NCI-H524 (cell line): ENCODE results near the gene SUOX.
A peak's percentile ranks its signal among the peaks of the same experiment; 100 is the strongest.
"Not testable (repeated sequence)": the region's sequence is repeated elsewhere in the genome, so short reads cannot be mapped to it uniquely, and the experiment has no call there.

ENCODE experiments used
- DNase-seq, 2 experiments: peaks; one replicate each; lab custom pipeline; 2025; lab: John Stamatoyannopoulos, UW

Gene SUOX

DNA sequence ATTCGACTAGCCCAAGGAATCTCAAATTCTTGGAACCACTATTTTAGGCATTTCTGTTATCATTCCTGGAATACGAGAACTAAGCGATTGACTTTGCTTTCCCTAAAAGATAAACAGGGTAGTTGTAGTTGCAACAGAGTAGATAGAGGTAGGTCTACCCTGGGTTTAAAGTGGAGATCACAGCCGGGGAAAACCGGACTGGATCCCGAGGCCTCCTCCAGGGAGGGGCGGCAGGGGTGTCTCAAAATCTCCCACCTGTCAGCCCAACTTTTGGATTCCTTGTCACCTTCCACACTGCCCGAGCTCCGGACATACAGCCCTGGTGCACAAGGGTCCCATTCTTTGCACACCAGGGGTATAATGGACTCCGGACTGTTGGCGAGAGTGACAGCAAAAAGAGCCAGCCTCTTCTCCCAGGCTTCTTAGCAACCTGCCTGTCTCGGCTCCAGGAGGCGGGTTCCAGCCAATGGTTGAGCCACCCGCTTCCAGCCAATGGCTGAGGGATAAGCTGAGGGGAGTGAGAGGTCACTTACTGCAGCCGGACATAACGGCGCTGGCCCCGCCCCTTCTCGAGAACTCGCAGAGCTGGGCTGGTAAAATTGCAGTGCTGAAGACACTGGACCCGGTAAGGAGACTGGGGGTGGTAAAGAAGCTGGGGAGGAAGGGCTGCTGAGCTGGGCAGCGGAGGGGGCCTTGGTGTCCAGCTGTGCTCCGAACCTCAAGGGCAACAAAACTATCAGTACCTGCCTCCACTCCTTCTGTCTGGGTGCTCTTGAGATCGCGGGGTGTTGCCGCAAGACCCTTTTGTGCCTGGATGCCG is at the start of gene SUOX:
Gene SUOX, plus strand, starts transcription at position 562 of the 820 bp plus-strand sequence. CDS start 4,946 bp downstream, outside the sequence.
- DNase-seq: peak; percentile 86 to 93

DNA sequence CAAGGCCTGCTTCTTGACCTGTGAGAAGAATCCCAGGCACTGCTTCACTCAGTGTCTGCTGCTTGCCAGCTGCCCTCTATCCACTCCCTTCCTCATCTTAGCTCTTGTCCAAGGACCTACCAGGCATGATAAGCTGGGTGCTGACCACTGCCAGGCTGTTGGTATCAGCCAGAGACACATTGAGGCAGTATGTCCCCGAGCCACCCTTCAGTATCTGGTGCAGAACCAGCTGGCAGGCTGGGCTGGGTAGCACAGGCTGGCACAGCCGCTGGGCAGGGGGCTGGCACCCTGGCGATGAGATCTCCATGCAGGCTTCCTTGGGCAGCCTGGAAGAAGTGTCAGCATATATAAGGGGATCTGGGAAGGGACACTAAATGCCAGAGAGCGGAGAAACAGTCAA is 41.7 kb upstream of the SUOX start:
- DNase-seq: no peak

DNA sequence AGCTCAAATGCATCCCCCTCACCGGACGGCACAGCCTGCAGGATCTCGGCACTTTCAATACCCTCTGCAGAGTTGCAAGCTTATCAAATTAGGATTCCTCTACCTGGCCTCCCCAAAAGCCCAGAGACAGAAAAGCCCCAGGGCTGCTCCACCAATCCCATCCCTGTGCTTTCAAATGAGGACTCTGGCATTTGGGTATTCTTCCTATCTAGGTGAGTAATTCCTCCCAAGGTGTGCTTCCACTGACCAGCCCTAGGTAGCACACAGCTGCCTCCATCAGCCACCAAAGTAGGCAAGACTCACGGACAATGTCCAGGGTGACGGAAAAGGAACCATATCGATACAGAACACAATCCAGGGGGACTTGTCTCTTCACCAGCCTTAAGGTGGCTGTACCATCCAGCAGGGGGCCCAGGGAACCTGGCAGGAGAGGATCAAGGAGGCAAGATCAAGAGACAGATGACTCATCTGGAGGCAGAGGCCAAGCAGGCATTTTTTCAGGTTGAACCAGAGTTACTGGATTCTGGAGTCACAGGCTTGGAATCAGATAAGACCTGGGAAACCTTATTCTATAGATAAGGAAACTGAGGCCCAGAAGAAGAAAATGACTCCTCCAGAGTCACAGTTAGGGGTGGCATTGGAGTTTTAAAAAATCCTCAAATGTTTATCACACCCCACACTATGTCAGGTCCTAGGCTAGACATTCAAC is 41.1 kb upstream of the SUOX start:
- peak in 1 of 2 experiments; percentile 26 for DNase-seq

DNA sequence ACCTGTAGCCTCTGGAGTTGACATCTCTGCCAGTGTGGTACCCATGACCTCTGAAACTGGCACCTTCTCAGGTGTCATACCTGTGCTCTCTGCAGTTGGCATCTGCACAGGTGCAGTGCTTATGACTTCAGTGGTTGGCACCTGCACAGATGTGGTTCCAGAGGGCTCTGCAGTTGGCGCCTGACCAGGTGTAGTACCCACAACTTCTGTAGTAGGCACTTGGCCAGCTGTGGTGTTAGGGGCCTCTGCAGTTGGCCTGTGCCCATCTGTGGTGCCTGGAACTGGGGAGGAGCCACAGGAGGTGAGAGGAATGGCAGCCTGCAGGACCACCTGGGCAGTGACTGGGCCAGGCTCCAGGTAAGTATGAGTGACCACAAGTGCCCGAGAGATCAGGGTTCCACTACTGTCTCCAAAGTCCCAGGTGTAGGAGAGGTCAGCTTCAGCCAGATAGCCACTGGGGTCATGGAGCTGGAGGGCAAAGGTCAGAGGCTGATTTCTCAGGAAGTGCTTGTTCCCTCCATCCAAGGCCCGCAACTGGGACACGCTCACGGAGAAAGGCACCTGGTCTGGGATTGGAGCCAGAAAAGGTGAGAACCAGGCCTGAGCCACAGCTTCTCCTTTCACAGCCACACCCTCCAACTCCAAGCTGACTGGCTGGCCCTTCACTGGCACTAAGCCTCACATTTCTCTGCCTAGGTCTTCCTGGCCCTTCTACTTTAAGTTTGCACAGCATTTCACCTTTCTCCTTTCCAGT is 39.8 kb upstream of the SUOX start:
- DNase-seq: no peak

DNA sequence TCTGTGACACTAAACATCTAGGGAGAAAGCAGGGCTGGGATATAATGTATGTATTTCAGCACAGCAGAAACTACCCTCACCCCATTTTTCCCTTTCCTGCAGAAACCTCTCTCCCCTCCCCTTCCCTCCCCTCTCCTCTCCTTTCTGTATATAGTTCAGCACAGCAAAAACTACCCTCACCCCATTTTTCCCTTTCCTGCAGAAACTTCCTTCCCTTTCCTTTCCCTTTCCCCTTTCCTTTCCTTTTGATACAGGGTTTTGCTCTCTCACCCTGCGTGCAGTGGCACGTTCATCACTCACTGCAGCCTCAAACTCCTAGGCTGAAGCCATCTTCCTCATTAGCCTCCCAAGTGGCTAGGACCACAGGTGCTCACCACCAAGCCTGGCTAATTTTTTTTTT is 33.3 kb upstream of the SUOX start:
- DNase-seq: no peak

DNA sequence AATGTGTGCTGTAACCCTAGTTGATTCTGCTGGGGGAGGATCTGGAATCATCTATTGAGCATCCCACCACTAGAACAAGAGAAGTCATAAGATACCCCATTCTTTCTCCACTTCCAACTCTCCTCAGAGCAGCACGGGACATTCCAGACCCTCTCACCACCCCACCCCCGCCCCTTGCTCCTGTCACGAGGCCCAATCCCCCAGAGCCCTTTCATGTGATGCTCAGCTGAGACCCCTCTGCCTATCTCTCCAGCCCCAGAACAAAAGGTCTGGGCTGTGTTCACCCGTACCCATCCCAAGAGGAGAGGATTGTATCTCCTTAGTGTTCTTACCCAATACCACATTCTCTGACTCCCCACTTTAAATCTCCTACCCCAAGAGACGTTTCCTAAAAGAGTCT is 31.8 kb upstream of the SUOX start:
- DNase-seq: no peak

DNA sequence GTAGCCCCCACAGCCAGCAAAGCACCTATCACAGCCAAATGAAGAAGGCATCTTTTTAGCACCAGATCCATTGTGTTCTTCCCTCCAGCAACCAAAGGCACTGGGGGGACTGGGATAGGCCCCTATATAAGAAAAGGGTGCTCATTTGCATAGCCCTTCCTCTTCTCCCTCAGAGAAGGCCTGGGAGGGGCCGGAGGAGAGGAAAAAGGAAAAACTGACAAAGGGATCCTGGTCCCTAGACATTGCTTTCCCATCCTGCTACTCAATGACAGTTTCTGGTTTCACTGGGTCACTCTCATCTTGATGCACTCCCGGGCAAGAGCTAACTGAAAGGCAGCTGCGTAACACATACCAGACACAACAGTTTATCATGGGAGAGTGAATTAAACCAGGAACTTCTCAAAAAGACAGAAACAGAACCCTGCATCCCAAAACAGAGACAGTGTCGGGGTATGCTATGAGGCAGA is 31.1 kb upstream of the SUOX start, which contains the start of gene PMEL:
Gene PMEL, minus strand, starts transcription at position 102 of the 467 bp plus-strand sequence. Its CDS starts 31 bp downstream, at position 71.
- no peak for DNase-seq

DNA sequence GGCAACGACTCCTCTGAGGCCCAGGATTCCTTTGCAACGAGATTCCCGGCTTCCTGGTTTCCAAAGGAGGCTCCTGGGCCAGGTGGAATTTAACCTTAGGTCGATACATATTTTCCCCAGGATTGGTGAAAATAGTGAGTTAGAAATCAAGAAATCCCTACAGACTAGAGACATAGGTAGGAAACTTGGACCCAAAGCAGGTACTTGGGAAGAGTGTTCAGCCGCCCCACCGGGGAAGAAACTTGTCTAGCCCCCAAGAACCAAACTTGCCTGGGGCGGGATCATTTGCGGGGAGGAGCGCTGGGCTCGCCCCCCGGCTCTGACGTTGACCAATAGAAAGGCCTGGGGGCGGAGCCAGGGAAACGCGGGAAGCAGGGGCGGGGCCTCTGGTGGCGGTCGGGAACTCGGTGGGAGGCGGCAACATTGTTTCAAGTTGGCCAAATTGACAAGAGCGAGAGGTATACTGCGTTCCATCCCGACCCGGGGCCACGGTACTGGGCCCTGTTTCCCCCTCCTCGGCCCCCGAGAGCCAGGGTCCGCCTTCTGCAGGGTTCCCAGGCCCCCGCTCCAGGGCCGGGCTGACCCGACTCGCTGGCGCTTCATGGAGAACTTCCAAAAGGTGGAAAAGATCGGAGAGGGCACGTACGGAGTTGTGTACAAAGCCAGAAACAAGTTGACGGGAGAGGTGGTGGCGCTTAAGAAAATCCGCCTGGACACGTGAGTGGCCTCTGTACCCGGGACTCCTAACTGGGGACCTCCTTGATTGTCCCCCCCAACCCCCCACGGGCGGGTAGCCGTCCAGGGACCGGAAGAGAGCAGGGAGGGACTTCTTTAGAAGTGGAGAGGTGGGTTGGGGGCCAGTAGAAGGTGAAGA is 30.4 kb upstream of the SUOX start, which contains the start of gene CDK2:
Gene CDK2, plus strand, starts transcription at position 423 of the 874 bp plus-strand sequence. Its CDS starts 179 bp downstream, at position 602.
- DNase-seq: peak; percentile 34 to 79

DNA sequence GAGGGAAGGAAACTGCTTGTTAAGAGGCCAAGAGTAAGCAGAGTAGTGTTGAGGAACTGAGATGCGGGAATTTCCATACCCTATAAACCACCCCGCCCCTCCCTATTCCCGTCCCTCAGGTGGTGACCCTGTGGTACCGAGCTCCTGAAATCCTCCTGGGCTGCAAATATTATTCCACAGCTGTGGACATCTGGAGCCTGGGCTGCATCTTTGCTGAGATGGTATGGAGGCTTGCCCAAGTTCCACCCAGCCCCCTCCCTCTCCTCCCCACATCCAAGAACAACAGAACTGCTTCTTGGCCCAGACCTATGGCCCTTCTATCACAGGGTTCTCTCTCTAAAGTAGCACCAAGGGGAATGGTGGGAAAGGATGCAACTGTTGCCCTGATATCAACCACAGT is 27.7 kb upstream of the SUOX start:
- DNase-seq: no peak

DNA sequence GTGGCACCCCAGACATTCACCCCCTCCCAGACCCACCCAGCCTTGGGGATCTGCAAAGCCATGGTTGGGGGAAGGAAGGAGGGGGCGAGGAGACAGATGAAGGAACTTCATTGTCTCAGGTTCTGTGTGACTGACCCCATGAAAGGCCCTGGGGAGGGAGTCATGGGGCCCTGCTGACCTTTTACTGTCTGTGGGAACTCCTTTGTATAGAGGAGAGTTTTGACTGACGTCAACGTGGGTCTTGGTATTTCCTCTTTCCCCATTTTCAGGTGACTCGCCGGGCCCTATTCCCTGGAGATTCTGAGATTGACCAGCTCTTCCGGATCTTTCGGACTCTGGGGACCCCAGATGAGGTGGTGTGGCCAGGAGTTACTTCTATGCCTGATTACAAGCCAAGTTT is 26.3 kb upstream of the SUOX start:
- no peak for DNase-seq

DNA sequence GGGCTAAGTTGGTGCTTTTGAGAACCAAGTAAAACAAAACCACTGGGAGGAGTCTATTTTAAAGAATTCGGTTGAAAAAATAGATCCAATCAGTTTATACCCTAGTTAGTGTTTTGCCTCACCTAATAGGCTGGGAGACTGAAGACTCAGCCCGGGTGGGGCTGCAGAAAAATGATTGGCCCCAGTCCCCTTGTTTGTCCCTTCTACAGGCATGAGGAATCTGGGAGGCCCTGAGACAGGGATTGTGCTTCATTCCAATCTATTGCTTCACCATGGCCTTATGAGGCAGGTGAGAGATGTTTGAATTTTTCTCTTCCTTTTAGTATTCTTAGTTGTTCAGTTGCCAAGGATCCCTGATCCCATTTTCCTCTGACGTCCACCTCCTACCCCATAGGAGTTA is 25.0 kb upstream of the SUOX start:
- DNase-seq: no peak

DNA sequence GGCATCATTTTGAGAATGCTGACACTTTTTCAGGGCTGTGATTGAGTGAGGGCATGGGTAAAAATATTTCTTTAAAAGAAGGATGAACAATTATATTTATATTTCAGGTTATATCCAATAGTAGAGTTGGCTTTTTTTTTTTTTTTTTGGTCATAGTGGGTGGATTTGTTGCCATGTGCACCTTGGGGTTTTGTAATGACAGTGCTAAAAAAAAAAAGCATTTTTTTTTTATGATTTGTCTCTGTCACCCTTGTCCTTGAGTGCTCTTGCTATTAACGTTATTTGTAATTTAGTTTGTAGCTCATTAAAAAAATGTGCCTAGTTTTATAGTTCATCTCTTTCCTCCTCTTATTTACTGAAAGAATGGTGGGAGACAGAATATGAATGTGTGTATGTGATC is 24.6 kb upstream of the SUOX start:
- no peak for DNase-seq

DNA sequence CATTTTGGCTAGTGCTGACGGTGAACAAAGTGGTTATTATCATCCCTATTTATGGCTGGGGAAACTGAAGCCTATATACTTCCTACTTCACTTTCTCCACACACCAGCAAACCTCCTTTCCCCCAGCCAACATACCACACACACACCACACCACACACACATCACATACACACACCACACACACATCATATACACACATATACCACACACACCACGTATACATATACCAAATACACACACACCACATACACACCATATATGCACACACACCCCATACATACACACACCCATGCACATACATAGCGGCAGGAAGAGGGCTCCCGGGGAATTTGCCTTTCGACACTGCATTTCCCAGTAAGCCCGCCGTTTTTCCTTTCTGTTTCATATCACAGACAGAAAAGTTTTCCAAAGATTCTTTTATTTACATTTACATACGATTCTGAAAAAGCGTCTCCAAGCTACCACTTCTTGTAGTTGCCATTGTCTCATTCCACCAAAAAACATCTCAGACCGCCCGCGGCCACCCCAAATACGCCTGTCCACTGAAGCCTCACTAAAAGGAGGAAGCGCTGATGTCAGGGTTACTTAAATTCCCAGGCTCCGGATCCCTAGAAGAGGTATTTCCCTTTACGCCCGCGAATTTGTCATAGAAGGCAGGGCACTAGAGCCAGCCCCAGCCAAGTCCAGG is 24.0 kb upstream of the SUOX start:
- no peak for DNase-seq

DNA sequence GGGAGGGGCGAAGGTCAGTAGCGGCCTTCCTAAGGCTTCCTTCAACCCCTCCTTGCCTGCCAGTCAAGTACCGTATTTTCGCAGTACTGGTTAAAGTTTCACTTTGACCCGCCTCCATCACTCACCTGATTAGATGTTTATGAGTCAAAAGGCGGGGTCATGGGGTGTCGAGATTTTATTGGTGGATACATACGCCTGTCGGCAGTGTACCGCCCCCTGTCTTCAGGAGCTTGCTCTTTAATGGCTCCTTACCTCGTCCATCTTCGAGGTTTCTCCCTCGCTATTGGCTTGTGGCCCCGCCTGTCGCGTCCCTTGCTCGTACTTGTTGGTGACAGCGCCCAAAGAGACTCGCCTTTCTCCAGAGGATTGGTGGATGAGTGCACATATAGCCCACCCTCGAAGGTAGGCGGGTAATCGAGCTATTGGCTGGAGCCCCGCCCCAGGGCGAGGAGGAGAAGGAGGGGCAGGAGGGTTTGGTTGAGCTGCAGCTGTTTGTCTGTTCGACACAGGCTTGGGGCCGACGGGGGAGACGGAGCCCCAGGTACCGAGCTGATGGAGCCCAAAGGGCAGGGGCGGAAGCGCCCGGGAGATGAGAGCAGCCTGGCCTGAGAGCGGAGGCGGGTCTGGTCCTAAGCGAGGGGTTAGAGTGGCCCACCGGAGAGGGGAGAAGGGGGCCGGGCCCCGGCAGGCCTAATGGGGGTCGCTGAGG is 23.3 kb upstream of the SUOX start, which contains the start of gene RAB5B:
Gene RAB5B, plus strand, starts transcription at position 480 of the 709 bp plus-strand sequence. CDS start 12,883 bp downstream, outside the sequence.
- peak; percentile 99 to 100 for DNase-seq

DNA sequence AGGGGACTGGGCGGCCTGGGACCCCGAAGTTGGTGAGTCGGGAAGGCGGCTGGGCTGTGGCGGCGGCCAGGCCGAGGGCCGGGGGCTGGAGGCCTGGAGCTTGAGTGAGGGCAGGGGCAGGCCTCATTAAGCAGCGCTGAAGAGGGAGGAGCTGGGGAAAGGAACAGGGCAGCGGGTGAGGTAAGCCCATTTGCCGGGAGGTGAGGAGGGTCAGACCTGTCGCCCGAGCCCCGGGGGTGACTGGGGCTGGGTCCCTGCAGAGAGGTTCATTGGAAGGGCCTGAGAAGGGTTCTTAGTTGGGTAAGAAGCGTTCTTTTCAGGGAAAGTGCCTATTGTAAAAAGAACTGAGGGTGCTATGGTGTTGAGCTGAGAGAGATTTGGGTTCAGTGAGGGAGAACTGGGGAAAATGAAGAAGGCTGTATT is 22.8 kb upstream of the SUOX start:
- DNase-seq: no peak

DNA sequence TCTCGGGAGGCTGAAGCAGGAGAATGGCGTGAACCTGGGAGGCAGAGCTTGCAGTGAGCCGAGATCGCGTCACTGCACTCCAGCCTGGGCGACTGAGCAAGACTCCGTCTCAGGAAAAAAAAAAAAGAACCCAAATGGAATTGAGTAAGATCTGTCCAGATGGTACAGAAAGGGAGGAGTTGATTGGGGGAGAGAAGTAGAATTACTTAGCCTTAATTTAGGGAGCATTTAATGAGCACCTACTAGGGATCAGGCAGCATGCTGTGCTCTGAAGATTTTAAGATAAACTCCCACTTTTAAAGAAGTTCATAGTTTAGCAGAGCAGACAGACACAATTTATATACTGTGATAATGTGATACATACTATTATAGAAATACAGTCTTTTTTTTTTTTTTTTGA is 18.7 kb upstream of the SUOX start:
- no peak for DNase-seq

DNA sequence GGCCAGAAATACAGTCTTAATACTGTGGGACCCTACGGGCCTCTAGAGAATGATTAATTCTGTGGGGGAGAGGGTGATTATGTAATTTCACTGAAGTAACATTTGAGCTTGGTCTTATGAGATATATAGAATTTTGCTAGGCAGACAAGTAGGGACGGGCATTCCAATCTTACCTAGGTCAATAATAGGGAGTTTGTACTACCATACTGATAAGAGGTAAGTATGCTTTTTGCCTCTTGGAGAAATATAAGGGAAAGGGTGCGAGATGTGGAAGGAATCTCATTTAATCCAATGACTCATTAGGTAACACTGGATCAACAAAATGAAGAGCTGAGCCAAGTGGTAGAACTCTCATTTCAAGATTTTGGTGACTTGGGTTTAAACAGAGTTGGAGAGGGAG is 18.0 kb upstream of the SUOX start:
- no peak for DNase-seq

DNA sequence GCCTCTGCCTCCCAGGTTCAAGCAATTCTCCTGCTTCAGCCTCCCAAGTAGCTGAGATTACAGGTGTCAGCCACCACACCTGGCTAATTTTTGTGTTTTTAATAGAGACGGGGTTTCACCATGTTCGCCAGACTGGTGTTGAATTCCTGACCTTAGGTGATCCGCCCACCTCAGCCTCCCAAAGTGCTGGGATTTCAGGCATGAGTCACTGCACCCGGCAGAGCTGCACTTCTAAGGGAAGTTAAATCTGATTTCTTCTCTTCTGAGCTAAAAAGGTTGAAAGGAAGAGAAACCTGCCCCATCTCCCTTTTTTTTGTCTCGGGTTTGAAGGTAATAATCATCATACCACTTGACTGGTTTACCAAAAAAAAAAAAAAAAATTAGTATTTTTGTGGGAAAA is 15.2 kb upstream of the SUOX start:
- not testable (repeated sequence) for DNase-seq

DNA sequence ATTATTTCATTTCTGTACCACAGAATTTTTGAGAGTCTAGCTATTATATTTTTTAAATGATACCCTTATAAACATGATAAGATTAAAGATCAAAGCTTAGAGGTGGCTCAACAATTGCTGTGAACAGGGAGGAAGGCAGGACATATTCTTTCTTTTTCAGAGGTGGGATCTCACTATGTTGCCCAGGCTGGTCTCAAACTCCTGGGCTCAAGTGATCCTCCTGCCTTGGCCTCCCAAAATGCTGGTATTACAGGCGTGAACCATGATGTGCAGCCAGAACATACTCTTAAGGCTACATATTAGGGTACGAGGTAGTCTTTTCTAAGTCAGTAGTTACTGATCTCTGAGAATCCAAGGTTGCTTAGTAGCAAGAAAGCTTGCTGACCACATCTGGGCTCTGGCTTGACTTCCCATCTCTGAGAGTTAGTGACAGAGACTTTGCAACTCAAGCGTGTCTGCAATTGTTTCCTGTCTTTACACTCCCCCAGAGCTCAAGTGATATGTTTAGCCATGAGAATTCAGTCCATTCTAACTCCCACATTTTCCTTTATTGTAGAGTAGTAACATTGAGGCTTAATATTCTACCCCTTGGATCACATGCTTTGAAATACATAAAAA is 14.6 kb upstream of the SUOX start:
- DNase-seq: no peak
